ENCODE results near the gene SIRPG.
"Not testable (repeated sequence)": the region's sequence is repeated elsewhere in the genome, so short reads cannot be mapped to it uniquely, and the experiment has no call there.

SIRPG gene

DNA sequence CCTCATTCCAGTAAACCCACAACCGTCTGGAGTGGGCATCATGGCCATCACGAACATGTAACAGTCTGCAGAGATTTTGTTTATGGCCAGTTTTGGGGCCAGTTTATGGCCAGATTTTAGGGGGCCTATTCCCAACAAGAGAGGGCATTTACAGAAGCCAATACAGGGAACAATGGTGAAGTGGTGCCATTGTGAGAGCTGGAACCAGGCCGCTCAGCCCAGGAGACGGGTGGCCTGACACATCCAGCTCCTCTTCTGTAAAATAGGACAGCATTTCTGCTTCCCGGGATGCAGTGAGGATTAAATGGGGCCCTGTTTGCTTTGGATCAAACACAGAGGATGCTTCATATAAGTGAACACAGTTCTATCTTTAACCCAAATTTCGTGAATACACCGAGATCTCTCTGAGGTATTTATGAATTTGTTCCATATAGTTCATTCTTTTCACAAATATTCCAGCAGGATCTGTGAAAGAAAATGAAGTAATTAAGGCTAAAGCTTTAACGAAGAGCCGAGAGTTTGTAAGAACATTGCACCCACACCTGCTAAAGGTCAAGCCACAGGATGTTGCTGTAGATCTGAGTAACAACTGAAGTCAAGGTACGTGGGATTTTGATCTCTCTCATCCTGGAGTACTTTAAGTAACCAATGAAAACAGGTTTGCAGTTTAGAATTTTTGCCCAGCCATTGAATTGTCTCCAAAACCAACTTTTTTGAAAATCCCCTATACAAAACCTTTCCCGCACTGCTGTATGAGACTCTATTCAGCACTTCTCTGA, 14.5 kb upstream of the SIRPG start:
- DNase-seq: no peak

DNA sequence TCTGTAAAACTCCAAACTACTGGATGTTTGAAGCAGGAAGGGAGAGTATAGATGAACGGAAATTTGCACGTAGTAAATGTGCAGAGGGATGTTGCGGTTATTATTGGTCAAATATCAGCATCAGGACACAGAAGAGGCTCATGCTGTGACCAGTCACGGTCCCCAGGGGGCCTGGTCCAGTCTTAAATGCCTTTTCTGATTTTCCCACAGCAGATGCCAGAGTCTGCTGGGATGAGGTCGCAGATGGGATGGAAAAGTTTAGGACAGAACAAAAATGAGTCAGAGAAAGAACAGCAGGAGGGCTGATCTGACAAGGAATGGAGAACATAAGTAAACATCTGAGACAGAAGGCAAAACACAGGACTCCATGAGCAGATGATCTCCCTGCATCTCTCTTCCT, 11.7 kb upstream of the SIRPG start:
- DNase-seq: no peak

DNA sequence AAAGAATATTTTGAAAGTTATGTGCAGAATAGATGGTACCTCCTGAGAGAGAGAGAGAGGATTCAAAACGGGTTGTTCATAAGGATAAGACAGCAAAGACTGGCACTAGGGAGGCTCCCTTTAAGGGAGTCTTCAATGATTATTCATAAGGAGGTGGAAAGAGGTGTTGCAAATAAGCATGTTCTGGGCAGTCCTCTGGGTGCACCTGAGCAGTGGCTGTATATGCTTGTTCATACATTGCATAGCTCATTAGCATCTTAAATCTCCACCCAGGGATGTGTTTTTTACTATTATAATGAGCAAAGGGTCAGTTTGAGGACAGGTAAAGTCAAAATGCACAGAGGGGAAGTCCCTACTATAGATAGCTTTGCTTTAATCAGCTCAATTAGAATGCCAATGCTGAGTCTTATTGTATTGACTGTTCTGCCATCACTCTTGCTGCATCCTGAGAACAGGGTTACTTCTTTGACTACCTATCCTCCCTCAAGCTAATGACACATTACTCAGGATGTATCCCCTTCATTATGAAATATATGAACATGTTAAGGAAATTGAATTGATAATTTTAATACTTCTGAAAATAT, 10.0 kb upstream of the SIRPG start:
- no peak for DNase-seq

DNA sequence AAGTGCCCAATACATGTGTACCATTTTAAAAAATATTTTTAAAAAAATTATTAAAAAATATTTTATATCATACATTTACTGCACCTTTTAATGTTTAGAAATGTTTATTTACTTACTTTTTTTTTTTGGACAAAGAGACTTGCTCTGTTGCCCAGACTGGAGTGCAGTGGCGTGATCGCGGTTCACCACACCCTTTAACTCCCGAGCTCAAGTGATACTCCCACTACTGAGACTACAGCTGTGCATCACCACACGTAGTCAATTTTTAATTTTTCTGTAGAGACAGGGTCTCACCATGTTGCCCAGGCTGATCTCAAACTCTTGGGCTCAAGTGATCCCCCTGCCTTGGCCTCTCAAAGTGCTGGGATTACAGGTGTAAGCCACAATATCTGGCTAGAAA, 9.2 kb upstream of the SIRPG start:
- DNase-seq: no peak

DNA sequence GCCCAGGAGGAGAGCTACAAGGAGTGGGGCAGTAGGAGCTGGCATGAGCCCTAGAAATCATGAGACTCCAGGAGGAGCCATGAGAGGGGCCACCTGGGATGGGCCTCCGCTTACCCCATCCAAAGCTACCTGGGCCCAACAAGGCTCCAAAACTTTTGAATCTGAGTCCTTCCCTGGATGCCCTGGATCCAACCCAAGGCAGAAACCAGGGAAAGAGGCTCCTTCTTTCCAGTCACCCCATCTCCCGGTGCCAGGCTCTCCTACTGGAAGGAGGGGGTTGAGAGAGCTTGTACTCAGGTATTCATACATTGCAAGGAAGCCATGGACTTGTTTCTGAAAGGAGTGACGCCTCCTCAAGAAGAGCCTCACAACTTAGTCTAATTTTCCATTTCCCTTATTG, 7.8 kb upstream of the SIRPG start:
- DNase-seq: no peak

DNA sequence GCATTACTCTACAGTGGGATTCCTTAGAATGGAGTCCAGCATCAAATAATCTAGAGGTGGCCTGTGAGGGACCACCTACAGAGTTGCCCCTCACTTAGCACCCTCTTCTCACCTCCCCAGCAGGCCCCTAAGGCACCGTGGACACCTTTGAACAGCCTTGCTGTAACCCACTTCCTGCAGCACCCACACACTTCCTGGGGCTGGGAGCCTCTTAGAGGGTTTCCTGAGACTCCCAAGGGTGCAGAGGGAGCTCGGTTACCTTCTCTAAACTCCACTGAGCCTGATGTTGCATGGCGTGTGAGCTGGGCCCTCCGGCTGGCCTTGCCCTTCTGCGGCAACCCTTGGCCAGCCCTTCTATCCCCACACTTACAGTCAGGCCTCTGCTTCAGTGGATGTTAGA, 7.3 kb upstream of the SIRPG start:
- peak; percentile 45 for DNase-seq

DNA sequence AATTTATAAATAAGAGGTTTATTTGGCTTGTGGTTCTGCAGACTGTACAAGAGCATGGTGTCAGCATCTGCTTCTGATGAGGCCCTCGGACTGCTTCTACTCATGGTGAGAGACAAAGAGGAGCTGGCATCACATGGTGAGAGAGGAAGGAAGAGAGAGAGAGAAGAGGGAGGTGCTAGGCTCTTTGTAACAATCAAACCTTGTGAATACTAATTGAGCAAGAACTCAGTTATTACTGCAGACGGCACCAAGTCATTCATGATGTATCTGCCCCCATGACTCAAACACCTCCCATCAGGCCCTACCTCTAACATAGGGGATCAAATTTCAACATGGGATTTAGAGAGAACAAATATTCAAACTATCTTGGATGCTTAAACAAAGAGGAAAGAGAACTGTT, 6.3 kb upstream of the SIRPG start:
- no peak for DNase-seq

DNA sequence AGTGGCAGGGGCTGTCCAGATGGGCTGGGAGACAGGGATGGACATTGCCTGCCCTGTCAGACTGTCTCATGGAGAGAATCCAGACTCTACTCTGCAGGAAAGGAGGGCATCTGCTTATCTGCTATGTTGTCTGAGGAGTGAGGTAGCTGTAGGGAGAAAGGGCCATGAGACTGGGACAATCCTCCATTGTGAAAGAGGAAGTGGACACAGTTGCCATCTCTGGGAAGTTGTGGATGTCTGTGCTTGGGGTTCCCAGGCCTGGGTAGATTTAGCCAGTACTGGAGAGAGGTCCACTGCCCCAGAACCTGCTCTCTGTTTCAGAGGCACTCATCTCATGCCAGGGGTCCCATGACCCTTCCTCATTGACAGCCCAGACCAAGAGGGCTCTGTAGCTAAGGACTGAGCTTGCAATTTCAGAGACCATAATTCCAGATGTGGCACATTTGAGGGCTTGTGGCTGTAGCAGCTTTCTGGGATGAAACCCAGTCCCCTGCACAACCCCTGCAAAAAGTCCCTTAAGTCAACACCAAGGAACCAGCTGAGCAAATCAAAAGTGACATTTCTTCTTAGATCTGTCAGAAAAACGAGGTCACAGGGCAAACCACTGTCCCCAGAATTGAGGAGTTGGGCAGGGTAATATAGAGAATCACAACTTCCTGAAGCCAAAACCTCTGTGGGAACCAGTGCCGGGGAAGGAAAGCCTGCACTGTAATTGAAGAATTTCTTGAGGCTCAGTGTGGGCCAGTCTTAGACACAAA, 4.1 kb upstream of the SIRPG start:
- DNase-seq: no peak

DNA sequence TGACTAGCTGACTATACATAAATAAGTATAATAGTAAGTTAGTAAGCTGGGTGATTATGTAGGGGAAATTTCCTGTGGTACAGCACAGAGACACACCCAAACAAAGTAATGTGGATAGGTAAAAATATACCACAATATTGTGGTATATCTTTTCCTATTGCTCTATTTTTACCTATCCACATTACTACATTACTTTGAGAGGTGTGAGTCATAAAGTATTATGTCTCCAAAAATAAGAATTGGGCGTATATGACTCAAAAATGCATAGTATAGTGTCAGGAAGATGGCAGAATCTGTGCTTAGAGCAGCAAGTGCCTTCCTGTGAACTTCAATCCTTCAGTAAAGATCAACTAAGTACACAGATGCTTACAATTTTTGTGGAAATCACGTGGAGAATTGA, 2.7 kb upstream of the SIRPG start:
- no peak for DNase-seq

DNA sequence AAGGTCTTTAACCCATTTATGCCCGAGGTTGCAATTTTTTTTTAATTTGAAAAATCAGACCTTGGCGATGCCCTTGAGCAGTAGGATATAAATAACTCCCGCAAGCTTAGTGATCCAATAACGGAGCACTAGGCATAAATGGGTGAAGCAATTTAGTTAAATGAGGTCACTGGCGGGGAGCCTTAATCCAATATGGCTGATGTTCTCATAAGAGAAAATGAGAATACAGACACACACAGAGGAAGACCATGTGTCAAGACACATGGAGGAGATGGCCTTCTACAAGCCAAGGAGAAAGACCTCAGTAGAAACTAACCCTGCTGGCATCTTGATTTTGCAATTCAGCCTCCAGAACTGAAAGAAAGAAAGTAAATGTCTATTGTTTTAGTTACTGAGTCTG, 735 bp downstream of the SIRPG start:
- no peak for DNase-seq

DNA sequence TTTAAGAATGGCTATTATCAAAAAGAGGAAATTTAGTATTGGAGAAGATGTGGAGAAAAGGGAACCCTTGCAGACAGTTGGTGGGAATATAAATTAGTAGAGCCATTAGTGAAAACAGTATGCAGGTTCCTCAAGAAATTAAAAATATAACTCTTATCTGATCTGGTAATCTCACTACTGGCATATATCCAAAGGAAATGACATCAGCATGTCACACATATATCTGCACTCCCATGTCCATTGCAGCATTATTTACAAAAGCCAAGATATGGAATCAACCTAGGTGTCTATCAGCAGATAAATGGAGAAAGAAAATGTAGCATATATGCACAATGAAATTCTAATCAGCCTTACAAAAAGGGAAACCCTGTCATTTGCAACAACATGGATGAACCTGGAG, 2.6 kb downstream of the SIRPG start:
- no peak for DNase-seq

DNA sequence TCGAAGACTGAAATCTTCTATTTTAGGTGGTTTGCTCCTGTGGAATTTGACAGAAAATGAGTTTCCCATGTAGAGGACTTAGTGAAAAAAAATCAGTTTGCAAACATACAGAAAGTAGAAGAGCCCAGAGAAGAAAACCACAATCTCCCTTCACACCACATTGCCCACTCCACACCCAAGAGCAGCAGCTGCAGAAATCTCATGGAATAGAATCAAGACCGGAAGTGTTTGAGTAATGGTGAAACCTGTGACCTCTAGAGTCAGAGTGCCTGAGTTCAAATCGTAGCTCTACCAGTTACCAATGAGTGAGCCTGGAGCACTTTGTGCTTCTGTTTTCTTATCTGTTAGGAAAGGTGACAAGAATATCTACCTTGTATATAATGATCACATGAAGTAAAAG, 4.6 kb downstream of the SIRPG start:
- DNase-seq: no peak

DNA sequence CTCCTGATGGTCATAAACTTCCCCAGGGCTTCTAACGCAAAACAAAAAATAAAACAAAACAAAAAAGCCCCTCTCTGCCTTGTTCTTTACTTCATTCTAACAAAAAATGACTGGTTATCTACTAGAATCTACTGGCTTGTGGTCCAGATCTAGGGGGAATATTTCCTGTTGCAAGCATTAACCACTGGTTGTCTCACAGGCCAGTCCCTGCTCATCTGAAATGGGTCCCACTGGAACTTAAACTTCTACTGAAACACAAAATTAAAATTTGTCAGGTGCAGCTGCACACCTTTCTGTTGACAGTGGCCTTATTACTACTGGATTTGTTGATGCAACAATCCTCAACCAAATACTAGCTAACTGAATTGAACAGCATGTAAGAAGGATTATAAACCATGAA, 5.5 kb downstream of the SIRPG start:
- no peak for DNase-seq

DNA sequence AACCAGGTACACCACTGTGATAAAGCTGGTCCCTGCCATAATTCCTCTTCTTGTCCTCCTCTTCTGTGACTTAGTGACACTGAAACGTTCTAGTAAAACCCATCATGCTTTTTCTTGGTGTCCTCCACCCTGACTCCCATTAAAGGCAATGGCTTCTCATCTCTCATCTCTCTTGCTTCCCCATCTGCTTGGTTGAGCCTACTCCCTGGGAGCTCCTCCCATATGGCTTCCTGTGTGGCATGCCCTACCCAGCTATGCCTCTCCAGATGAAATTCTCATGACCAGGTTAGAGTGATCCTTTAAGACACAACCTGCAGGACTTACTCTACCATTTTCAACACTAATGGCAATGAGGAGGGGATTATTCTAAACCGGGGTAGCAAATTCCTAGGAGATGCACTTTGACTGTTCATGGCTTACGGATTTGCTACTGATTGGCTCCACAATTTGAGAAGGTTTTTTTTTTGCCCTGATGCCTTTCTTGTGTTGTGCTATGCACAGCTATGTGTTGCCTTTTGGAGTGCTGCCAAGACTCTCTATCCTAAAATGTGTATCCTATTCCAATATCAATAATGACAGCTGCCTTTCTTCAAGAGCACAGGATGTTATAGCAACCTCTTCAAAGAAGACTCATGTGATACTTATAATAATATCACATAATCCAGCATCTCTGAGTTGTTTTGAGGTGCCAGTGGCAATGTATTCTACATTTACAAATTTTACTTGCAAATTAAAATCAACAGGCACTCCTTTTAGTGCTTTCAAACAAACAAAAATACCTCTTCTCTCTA, 6.1 kb downstream of the SIRPG start:
- DNase-seq: no peak

DNA sequence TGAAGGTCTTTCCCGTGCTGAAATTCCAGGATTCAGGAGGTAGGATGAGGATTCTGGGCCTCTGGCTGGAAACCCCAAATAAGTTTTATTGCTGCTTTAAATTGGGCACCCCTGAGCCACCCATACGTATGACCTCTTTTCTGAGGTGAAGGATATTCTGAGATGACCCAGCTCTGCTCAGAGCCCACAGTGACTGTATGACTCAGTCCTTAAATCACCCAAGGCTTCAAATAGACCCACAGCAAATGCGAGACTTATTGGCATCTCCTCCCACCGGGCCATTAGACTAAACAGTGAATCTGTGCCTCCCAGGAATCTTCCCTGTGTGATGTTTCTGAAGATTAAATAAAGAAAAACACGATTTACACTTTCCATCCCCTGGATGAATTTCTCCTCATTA, 9.5 kb downstream of the SIRPG start:
- DNase-seq: no peak

DNA sequence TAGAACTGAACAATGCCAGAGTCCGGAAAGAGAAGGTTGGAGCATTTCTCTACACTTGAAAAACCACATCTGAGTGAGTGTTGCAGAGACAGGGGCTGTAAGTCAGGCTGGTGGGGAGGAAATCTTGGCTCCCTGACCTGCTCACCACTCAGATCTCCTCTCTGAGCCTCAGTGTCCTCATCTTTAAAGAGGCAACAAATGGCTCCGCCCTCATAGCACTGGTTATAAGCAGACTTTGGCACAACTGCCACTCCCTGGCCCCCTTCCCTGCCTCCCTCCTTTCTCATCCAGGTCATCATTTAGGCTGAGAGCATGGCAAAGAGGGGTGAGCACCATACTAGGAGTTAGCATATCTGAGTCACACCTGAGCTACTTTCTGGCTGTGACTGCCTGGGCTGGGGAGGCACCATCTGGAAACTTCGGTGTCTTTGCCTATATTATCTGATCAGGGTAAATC, 10.6 kb downstream of the SIRPG start:
- no peak for DNase-seq

DNA sequence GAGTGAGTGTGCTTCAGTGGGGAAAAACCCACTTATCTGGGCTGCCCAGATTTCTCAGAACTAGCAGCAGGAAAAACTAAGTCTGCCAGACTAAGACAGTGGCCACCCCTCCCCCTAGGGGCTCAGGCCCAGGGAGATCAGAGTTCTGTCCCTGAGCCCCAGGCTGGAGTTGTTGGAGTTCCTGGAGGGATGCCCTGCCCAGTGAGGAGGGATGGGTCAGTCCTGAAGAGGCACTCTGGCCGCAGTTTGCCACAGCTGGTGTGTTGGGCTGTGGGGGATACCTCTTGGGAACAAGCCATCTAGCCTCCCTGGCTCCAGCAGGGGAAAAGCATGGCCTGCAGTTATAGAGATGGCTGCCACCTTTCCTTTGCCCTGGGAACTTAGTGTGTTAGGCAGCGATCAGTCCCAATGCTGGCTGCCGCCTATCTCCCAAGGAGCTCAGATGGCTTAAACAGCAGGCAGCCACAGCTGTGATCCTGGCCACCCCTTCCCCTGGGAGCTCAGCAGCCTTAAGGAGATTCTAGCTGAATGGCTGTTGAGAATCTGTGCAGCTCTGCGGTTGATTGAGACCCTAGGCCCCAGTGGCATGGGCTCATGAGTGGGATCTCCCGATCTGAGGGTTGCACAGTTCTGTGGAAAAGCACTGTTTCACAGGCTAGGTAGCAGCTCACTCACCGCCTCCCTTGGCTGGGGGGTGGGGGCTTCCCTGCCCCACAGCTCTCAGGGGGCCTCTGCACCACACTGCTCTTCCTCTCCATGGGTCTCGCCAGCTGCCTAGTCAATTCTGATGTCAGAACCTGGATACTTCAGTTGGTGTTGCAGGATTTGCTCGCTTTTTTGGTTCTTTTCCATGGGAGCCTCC, 13.2 kb downstream of the SIRPG start:
- DNase-seq: no peak

DNA sequence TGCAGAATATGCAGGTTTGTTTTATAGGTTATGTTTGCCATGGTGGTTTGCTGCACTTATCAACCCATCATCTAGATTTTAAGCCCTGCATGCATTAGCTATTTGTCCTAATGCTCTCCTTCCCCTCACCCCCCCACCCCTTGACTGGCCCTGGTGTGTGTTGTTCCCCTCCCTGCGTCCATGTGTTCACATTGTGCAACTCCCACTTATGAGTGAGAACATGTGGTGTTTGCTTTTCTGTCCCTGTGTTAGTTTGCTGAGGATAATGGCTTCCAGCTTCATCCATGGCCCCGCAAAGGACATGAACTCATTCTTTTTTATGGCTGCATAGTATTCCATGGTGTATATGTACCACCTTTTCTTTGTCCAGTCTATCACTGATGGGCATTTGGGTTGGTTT, 18.9 kb downstream of the SIRPG start:
- not testable (repeated sequence) for DNase-seq

DNA sequence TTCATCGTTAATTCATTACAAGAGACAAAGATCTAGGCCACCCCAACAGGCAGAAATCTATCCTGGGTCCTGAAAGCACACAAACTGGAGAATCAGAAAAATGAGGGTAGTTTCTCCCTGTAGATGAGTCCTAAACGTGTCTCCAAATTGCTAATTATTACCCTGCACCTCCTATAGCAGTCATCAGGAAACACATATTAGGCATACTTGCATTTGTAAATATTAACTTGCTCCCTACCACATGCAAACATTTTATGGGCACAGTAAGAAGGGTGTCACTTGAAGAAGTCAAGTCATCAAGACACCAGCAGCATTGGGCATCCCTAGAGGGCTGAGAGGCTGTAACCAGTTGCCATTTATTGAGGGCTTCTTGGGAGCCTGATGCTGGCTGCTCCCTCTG, 19.8 kb downstream of the SIRPG start:
- no peak for DNase-seq

DNA sequence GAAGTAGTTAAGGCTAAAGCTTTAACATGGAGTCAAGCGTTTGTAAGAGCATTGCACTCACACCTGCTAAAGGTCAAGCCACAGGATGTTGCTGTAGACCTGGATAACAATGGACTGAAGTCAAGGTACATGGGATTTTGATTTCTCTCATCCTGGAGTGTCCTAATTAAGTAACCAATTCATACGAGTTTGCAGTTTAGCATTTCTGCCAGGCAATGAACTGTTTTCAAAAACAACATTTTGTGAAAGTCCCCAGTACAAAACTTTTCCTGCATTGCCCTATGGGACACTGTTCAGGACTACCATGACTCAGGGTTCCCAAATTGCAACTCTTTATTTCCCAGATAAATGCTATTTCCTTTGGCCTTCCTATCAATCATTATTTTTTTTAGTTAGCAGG, 20.4 kb downstream of the SIRPG start:
- DNase-seq: no peak

DNA sequence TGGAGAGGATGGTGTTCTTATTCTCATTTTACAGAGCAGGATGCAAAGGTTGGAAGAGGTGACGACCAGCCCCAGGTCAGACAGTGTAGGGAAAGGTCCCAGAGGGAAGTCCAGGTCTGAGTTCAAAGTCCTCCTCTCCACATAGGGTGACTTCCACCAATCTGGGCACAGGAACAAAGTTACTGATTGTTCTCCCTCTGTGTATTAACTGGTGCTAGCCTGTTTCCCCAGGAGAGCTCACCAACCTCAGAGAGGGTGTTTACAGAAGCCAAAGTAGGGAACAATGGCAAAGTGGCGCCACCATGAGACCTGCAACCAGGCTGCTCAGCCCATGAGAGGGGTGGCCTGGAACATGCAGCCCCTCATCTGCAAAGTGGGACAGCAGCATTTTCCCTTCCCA, 21.0 kb downstream of the SIRPG start:
- DNase-seq: no peak

DNA sequence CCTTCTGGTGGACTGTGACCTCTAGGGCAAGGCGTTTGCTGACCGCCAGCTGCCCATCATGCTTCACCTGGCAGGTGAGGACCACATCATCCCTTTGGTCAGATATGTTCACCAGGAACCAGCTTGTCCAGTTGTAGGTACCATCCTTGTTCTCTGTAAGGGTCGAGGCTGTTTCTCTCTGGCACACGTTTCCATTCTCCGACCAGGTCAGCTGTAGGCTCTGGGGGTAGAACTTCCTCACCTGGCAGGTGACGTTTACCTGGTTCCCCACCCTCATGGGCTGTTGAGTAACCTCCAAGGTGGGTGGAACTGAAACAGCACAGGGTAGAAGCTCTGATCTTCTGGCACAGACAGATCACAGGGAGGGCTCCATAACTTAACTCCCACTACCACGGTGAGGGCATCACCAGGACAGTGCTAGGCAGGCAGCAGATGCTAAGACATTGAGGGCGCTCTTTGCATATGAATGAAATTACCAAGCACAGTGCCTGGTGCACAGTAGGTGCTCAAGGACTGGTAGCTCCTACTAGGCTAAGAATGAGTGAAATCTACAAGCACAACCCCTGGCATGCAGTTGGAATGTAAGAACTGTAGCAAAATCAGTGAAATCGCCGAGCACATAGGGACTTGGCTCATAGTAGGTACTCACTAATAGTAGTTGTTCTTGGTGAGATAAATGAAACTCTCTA, 22.1 kb downstream of the SIRPG start:
- DNase-seq: no peak

All from CD4-positive, alpha-beta T cell treated with Interleukin-15 for 1 hour (primary cell).